LNCaP clone FGC (cell line): ENCODE measurements around the gene FBXO24.
"Not testable (repeated sequence)": the region's sequence is repeated elsewhere in the genome, so short reads cannot be mapped to it uniquely, and the experiment has no call there.

Source experiments
- DNase-seq: peaks from one replicate; pipeline ENCODE4 v3.0.0-alpha.2; 2011; ENCODE audit warnings: low read depth
- H3K4me3 ChIP-seq: 2 replicates; pipeline ENCODE4 v1.5.1; 2011; ENCODE audit warnings: mild to moderate bottlenecking, low read depth, low read length, control low read depth
- CTCF ChIP-seq: IDR thresholded peaks from 2 replicates; pipeline ENCODE4 v1.5.1; 2012; ENCODE audit warnings: mild to moderate bottlenecking; ENCODE audit not compliant: control insufficient read depth, insufficient read depth; ENCODE audit errors: extremely low read depth

Gene FBXO24

GRCh38 chr7:100547872-100548271 lies 38.3 kb upstream of the FBXO24 start:
- no peak overlapping the region for H3K4me3 ChIP-seq
- TF ChIP-seq CTCF, result no peak
- DNase-seq, result no peak

GRCh38 chr7:100548446-100548845 lies 37.7 kb upstream of the FBXO24 start:
- DNase-seq, H3K4me3 ChIP-seq: not testable (repeated sequence)

GRCh38 chr7:100552532-100552931 lies 33.6 kb upstream of the FBXO24 start:
- TF ChIP-seq CTCF, result no peak

GRCh38 chr7:100553032-100553431 lies 33.1 kb upstream of the FBXO24 start:
- H3K4me3 ChIP-seq, result no peak overlapping the region
- no peak for DNase-seq
- TF ChIP-seq CTCF, result no peak

More at GRCh38 chr7:100552532-100552931, 33.6 kb upstream of the FBXO24 start:
- no peak for DNase-seq
- no peak overlapping the region for H3K4me3 ChIP-seq

GRCh38 chr7:100555701-100556100 lies 30.4 kb upstream of the FBXO24 start:
- TF ChIP-seq CTCF, result no peak
- H3K4me3 ChIP-seq, result no peak overlapping the region
- DNase-seq, result no peak

- no peak for DNase-seq
- no peak overlapping the region for H3K4me3 ChIP-seq
- TF ChIP-seq CTCF, result no peak
These were observed 29.6 kb upstream of the FBXO24 start for GRCh38 chr7:100556541-100556940.

- DNase-seq, result no peak
- TF ChIP-seq CTCF, result no peak
These were observed 27.0 kb upstream of the FBXO24 start for GRCh38 chr7:100559127-100559526.

More at GRCh38 chr7:100559127-100559526, 27.0 kb upstream of the FBXO24 start:
- H3K4me3 ChIP-seq, result no peak overlapping the region
